GM12874 (cell line): ENCODE results near the gene SCAF11.

ENCODE experiments used
- TF ChIP-seq, protein P1 (sequence below): IDR thresholded peaks from 2 replicates; pipeline ENCODE4 v1.5.1; 2011; ENCODE audit warnings: low read depth, mild to moderate bottlenecking, control low read depth, low read length, moderate library complexity; ENCODE audit not compliant: insufficient read depth

The SCAF11 gene

DNA sequence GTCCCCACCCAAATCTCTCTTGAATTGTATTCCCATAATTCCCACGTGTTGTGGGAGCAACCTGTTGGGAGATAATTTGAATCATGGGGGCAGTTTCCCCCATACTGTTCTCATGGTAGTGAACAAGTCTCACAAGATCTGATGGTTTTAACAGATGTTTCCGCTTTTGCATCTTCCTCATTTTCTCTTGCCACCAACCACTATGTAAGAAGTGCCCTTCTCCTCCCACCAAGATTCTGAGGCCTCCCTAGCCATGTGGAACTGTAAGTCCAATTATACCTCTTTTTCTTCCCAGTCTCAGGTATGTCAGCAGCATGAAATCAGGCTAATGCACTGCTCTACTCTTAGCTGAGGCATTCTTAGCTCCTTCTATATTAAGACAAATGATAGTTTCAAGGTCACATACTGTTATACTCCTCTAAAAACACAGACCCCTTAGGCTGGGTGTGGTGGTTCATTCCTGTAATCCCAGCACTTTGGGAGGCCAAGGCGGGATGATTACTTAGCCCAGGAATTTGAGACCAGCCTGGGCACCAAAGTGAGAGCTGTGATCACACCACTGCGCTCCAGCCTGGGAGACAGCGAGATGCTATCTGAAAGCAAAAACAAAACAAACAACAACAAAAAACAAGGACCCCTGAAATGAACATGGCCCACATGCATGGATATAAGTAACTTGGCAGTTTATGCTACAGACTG is 3.6 kb downstream of the SCAF11 start:
- TF ChIP-seq, protein P1, sequence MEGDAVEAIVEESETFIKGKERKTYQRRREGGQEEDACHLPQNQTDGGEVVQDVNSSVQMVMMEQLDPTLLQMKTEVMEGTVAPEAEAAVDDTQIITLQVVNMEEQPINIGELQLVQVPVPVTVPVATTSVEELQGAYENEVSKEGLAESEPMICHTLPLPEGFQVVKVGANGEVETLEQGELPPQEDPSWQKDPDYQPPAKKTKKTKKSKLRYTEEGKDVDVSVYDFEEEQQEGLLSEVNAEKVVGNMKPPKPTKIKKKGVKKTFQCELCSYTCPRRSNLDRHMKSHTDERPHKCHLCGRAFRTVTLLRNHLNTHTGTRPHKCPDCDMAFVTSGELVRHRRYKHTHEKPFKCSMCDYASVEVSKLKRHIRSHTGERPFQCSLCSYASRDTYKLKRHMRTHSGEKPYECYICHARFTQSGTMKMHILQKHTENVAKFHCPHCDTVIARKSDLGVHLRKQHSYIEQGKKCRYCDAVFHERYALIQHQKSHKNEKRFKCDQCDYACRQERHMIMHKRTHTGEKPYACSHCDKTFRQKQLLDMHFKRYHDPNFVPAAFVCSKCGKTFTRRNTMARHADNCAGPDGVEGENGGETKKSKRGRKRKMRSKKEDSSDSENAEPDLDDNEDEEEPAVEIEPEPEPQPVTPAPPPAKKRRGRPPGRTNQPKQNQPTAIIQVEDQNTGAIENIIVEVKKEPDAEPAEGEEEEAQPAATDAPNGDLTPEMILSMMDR: no peak

GRCh38 chr12:45981075-45981837 is 9.1 kb downstream of the SCAF11 start:
- TF ChIP-seq, protein P1: no peak

DNA sequence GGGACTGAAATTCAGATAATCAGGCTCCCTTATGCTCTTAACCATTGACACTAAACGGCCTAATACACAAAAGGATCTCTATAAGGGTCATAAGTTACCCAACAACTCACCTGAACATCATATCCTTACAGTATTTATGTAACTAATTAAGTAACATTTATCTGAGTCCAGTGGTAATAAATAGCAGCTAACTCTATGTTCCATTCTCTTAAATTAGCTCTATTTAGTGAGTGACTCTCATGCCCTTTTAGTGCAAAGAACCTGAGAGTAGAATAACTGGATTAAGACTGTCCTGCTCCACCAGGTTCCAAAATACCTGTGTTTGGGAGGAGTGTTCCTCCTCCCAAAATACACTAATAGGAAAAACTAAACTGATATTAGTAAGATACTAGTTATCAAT is 9.8 kb downstream of the SCAF11 start:
- TF ChIP-seq, protein P1: no peak

GRCh38 chr12:45978108-45978507 is 12.3 kb downstream of the SCAF11 start:
- TF ChIP-seq, protein P1: no peak

- TF ChIP-seq, protein P1: no peak
Observed at GRCh38 chr12:45977620-45978019, 12.8 kb downstream of the SCAF11 start.

GRCh38 chr12:45975506-45975905 is 14.9 kb downstream of the SCAF11 start:
- TF ChIP-seq, protein P1: no peak

DNA sequence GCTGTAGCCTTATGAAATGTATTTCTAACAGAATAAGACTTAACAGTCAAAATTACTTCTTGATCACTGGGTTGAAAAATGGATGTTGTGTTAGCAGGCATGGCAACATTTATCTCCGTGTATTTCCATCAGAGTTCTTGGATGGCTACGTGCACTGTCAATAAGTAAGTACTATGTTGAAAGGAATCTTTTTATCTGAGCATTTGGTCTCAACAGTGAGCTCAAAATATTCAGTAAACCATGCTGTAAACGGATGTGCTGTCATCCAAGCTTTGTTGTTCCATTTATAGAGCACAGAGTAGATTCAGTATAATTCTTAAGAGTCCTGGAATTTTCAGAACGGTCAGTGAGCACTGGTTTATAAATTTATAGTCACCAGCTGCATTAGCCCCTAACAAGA is 15.5 kb downstream of the SCAF11 start:
- TF ChIP-seq, protein P1: no peak
